ENCODE data around the gene NXN.

DNA sequence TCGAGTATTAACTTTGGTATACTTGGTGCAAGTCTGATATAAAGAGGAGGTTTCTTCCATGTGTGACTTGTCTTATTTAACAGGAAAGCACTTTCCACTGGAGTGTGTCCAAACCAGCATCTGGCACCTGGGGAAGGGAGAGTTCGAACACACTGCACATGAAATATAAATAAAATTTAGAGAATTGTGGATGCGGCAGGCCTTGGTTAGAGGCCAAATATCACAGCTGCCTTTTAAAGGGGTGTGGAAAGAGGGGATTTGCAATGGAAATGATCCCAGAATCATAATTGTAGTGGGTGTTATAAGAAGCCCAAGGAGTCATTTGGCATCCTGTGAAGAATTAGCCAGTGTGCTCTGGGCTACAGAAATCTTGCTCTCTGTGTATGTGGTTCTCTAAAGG lies 4.3 kb upstream of the NXN start:
- TF ChIP-seq, protein P1, sequence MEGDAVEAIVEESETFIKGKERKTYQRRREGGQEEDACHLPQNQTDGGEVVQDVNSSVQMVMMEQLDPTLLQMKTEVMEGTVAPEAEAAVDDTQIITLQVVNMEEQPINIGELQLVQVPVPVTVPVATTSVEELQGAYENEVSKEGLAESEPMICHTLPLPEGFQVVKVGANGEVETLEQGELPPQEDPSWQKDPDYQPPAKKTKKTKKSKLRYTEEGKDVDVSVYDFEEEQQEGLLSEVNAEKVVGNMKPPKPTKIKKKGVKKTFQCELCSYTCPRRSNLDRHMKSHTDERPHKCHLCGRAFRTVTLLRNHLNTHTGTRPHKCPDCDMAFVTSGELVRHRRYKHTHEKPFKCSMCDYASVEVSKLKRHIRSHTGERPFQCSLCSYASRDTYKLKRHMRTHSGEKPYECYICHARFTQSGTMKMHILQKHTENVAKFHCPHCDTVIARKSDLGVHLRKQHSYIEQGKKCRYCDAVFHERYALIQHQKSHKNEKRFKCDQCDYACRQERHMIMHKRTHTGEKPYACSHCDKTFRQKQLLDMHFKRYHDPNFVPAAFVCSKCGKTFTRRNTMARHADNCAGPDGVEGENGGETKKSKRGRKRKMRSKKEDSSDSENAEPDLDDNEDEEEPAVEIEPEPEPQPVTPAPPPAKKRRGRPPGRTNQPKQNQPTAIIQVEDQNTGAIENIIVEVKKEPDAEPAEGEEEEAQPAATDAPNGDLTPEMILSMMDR (IDR thresholded peaks at IDR 0.05), result no peak
- no peak for TF ChIP-seq POLR2A (IDR thresholded peaks at IDR 0.05)
